Measurements from ENCODE around the gene UPK2. TPM values are rescaled to one million over a fixed set of nuclear protein-coding genes. Genes with fewer than 3 reads are reported as not detected.

UPK2 gene
- total and polyA plus RNA-seq, 2 of the 13 experiments (the other 11 are each of a cell fraction or from before 2014, with no cell fraction given): not detected

DNA sequence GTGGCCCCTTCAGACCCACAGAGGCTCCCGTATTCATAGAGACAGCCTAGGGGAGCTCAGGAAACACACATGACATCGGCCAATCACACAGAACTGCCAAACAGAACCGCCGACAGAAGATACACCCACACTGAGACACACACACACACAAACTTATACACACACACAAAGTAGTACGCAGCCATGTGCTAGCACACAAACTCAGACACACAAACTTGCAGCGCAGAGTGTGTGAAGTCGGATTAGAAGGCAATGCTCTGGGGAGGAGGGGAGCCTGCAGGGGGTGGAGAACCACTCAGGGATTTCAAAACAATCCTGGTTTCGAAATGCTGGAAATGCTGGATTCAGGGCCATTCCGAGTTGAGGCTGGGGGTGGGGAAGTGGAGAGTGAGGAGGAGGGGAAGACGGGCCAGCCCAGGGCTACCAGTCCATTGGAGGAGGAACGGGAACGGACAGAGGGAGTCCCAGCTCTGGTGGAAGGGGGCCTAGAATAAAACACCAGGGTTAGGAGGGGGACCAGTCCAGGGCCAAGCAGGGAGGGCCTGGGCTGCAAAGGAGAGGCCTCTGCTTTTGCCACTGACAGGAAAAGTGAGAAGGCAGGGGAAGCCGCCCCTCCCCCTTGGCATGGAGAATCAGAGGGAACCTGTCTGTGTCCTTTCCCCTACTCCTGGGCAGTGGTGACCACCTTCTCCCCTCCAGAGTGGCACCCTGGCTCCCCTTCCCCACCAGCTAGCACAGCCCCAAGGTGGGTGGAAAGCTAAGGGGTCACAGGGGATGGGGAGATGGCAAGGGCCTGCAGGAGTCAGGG is 34.8 kb upstream of the UPK2 start (continued):
- no peak for TF ChIP-seq ZSCAN12 (CRISPR knock-in tag; IDR thresholded peaks at IDR 0.05)
- TF ChIP-seq SAP130 (CRISPR knock-in tag; IDR thresholded peaks at IDR 0.05; ENCODE audit: low read depth): peak; percentile 93
- no peak for TF ChIP-seq ZNF33A (CRISPR knock-in tag; IDR thresholded peaks at IDR 0.05; ENCODE audit: borderline replicate concordance)
- TF ChIP-seq NR2F2 (IDR thresholded peaks at IDR 0.05; ENCODE audit: borderline replicate concordance, low read depth): no peak
- TF ChIP-seq ATM (IDR thresholded peaks at IDR 0.05; ENCODE audit: borderline replicate concordance): no peak
- peak; percentile 45; the same call in 1 of the 2 replicates for TF ChIP-seq IRF2 (CRISPR knock-in tag; IDR thresholded peaks at IDR 0.05)
- TF ChIP-seq STAG1 (CRISPR knock-in tag; IDR thresholded peaks at IDR 0.05): no peak
- TF ChIP-seq ELF4 (CRISPR knock-in tag; IDR thresholded peaks at IDR 0.05; ENCODE audit: borderline replicate concordance): no peak
- TF ChIP-seq, protein P1, sequence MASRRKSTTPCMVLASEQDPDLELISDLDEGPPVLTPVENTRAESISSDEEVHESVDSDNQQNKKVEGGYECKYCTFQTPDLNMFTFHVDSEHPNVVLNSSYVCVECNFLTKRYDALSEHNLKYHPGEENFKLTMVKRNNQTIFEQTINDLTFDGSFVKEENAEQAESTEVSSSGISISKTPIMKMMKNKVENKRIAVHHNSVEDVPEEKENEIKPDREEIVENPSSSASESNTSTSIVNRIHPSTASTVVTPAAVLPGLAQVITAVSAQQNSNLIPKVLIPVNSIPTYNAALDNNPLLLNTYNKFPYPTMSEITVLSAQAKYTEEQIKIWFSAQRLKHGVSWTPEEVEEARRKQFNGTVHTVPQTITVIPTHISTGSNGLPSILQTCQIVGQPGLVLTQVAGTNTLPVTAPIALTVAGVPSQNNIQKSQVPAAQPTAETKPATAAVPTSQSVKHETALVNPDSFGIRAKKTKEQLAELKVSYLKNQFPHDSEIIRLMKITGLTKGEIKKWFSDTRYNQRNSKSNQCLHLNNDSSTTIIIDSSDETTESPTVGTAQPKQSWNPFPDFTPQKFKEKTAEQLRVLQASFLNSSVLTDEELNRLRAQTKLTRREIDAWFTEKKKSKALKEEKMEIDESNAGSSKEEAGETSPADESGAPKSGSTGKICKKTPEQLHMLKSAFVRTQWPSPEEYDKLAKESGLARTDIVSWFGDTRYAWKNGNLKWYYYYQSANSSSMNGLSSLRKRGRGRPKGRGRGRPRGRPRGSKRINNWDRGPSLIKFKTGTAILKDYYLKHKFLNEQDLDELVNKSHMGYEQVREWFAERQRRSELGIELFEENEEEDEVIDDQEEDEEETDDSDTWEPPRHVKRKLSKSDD (CRISPR knock-in tag; IDR thresholded peaks at IDR 0.05; ENCODE audit: low read depth): no peak
- TF ChIP-seq TBL1XR1 (IDR thresholded peaks at IDR 0.05; ENCODE audit: borderline replicate concordance, low read length, partially characterized antibody): peak; percentile 70
- TF ChIP-seq, protein P2, sequence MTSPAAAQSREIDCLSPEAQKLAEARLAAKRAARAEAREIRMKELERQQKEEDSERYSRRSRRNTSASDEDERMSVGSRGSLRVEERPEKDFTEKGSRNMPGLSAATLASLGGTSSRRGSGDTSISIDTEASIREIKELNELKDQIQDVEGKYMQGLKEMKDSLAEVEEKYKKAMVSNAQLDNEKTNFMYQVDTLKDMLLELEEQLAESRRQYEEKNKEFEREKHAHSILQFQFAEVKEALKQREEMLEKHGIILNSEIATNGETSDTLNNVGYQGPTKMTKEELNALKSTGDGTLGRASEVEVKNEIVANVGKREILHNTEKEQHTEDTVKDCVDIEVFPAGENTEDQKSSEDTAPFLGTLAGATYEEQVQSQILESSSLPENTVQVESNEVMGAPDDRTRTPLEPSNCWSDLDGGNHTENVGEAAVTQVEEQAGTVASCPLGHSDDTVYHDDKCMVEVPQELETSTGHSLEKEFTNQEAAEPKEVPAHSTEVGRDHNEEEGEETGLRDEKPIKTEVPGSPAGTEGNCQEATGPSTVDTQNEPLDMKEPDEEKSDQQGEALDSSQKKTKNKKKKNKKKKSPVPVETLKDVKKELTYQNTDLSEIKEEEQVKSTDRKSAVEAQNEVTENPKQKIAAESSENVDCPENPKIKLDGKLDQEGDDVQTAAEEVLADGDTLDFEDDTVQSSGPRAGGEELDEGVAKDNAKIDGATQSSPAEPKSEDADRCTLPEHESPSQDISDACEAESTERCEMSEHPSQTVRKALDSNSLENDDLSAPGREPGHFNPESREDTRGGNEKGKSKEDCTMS (CRISPR knock-in tag; conservative IDR thresholded peaks at IDR 0.05): no peak
- TF ChIP-seq ZNF614 (CRISPR knock-in tag; IDR thresholded peaks at IDR 0.05; ENCODE audit: borderline replicate concordance): peak; percentile 92; the same call in 1 of the 2 replicates
- no peak for TF ChIP-seq ZNF232 (CRISPR knock-in tag; IDR thresholded peaks at IDR 0.05; ENCODE audit: borderline replicate concordance)
- no peak for TF ChIP-seq MEIS1 (CRISPR knock-in tag; IDR thresholded peaks at IDR 0.05; ENCODE audit: borderline replicate concordance)
- TF ChIP-seq TBP (CRISPR knock-in tag; IDR thresholded peaks at IDR 0.05): no peak
- TF ChIP-seq, protein P3, sequence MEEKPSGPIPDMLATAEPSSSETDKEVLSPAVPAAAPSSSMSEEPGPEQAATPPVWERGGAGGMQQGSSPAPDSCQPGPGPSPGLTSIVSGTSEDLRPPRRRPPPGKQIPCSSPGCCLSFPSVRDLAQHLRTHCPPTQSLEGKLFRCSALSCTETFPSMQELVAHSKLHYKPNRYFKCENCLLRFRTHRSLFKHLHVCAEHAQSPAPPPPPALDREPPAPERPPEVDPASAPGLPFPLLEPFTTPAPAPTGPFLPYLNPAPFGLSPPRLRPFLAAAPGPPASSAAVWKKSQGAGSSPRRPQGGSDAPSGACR (CRISPR knock-in tag; IDR thresholded peaks at IDR 0.05): peak; percentile 92
- peak; percentile 33 for TF ChIP-seq TARDBP (CRISPR knock-in tag; IDR thresholded peaks at IDR 0.05)
- TF ChIP-seq, protein P4, sequence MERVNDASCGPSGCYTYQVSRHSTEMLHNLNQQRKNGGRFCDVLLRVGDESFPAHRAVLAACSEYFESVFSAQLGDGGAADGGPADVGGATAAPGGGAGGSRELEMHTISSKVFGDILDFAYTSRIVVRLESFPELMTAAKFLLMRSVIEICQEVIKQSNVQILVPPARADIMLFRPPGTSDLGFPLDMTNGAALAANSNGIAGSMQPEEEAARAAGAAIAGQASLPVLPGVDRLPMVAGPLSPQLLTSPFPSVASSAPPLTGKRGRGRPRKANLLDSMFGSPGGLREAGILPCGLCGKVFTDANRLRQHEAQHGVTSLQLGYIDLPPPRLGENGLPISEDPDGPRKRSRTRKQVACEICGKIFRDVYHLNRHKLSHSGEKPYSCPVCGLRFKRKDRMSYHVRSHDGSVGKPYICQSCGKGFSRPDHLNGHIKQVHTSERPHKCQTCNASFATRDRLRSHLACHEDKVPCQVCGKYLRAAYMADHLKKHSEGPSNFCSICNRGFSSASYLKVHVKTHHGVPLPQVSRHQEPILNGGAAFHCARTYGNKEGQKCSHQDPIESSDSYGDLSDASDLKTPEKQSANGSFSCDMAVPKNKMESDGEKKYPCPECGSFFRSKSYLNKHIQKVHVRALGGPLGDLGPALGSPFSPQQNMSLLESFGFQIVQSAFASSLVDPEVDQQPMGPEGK (CRISPR knock-in tag; IDR thresholded peaks at IDR 0.05): peak; percentile 96
- no peak for TF ChIP-seq ZFP36 (IDR thresholded peaks at IDR 0.05; ENCODE audit: borderline replicate concordance, low read depth, low read length, partially characterized antibody)
- TF ChIP-seq CHCHD3 (CRISPR knock-in tag; IDR thresholded peaks at IDR 0.05): no peak
- TF ChIP-seq, protein P5, sequence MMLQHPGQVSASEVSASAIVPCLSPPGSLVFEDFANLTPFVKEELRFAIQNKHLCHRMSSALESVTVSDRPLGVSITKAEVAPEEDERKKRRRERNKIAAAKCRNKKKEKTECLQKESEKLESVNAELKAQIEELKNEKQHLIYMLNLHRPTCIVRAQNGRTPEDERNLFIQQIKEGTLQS (CRISPR knock-in tag; IDR thresholded peaks at IDR 0.05): no peak
- no peak for TF ChIP-seq PHF5A (CRISPR knock-in tag; IDR thresholded peaks at IDR 0.05; ENCODE audit: low read depth, unreplicated experiment)

Data from HepG2 (cell line).